GM10847 (cell line): ENCODE measurements around the gene PITX2.

Experiments
- POLR2A ChIP-seq: IDR thresholded peaks from 2 replicates; pipeline ENCODE4 v1.6.1; 2011; ENCODE audit not compliant: insufficient read length; ENCODE audit errors: extremely low read depth

Gene PITX2

GRCh38 chr4:110620322-110620690 lies 2.6 kb downstream of the PITX2 start:
- TF ChIP-seq POLR2A: no peak

- no peak for TF ChIP-seq POLR2A
Observed at GRCh38 chr4:110619463-110620247, 3.2 kb downstream of the PITX2 start.

GRCh38 chr4:110618581-110619462 lies 4.1 kb downstream of the PITX2 start:
- TF ChIP-seq POLR2A: no peak

GRCh38 chr4:110617646-110618580 lies 5.0 kb downstream of the PITX2 start:
- no peak for TF ChIP-seq POLR2A

DNA sequence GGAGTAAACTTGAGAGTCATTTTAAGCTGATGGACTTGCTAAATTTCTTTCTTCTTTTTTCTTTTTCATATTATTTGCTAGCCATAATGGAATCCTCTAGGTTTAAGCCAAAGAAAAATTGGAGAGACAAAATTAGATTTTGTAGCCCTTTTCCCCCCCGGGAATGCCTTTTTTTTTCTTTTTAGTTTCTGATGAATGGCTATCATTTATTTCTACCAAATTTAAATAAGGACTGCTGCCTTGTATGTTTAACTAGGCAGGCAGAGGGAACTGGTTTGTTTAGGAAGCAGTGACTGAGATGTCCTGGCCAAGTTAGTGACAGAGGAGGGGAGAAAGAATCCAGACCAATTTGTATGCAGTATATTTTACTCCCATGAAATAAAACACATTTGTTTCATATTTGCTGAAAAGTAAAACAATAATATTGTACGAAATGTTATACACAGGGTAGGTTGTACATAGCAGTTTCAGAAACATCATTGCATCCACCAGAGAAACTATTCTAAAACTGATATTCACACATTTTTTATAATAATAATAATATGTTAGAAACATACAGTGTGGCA lies 5.7 kb downstream of the PITX2 start:
- TF ChIP-seq POLR2A: no peak

GRCh38 chr4:110616238-110617074 lies 6.4 kb downstream of the PITX2 start:
- TF ChIP-seq POLR2A: no peak

DNA sequence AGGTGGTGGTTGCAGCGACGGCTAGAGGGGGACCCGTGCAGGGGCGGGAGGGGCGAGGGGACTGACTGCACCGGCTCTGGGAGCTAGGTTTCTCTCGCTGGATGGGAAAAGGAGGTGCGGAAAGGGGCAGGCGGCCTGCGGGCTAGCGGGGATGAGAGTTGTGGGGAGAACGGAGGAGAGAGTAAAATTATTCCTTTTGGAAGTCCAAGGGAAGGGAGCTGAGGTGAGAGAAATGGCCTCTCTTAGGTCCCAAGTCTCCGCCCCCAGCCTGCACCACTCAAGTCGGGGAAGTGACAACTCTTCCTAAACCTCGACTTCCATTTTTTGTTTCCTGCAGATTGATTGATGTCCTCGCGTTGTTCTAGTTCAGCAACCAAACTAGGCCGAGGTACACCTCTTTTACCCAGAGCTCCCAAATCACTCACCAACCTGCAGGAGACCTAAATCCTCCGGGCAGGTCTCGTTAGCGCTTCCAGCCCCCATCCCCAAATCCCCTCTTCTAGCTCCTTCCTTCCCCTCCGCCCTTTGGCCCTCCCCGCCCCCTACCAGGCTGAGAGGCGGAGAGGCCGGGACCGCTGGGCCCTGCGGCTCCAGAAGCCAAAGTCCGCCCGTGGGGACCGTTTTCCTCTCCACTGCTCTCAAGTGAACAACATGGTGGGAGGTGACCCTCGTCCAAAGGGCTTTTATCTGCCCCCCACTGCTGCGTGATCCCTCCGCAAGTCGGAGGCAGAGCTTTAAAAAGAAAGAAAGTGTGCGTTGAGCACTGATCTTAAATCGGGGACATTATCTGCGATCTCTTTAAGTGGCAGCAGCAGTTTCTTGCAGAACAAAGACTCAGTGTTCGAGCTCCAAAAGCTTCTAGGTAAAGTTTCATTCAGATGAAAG lies 7.3 kb downstream of the PITX2 start:
- TF ChIP-seq POLR2A: no peak

DNA sequence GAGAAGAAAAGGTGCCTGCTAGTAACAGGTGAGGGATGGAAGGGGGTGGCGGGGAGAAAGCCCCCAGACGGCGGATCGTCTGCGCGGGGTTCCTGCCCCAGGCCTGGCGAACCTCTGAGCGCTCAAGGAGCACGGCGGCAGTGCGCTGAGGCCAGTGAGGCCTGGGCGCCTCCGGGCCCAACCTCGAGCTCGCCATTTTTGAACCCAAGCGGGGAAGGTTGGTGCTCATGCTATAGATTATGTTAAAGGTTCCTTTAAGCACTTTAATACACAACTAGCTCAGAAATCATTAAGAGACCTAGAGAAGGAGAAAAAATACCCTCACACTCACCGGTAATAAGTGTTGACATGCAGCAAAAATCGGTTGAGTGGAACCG lies 7.9 kb downstream of the PITX2 start:
- TF ChIP-seq POLR2A: no peak

GRCh38 chr4:110614173-110614963 lies 8.5 kb downstream of the PITX2 start:
- TF ChIP-seq POLR2A: no peak

DNA sequence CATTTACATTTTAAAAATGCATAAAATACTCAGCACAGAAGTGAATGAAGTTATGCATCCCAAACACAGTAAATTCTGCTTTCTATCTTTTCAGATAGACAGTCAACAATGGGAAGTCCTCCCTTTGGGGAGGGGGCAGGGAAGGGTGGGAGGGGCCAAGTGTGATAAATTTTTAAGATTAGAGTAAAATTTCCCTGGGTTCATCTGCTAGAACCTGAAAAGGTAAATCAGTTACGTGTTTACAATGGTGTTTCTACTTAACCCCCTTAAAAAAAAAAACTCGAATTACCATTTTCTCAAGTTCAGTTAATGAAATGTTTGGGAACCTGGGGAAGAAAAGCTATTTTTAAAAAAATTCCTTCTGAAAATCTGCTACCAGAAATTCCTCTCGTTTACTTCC lies 9.1 kb downstream of the PITX2 start:
- TF ChIP-seq POLR2A: no peak

DNA sequence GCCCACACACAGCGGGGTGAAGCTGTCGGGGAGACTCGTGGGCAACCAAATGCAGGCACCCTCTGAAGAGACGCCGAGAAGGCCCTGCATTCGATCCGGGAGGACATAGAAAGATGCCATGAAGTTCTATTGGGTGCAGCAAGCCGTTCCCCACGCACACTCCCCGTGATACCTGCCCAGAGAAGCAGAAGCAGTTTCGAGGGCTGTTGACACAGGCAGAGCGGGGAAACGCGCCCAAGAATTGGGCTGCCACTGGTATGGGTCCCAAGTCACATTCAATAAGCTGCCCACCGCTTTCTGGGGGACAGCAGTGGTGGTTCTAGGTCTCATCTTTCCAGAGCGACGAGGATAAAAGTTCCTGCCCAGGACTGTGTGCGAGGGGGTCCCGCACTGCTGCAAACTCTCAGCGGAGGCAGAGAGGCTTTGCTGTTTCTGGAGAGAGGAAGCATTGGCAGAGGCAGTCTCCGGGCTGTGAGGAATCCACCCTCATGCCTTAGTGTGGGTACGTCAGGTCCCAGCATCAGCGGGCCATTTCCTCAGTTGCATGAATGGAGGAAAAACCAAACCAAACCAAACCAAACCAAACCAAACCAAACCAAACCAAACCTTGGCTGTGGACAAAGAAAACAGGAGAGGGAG lies 10.1 kb downstream of the PITX2 start:
- TF ChIP-seq POLR2A: no peak

DNA sequence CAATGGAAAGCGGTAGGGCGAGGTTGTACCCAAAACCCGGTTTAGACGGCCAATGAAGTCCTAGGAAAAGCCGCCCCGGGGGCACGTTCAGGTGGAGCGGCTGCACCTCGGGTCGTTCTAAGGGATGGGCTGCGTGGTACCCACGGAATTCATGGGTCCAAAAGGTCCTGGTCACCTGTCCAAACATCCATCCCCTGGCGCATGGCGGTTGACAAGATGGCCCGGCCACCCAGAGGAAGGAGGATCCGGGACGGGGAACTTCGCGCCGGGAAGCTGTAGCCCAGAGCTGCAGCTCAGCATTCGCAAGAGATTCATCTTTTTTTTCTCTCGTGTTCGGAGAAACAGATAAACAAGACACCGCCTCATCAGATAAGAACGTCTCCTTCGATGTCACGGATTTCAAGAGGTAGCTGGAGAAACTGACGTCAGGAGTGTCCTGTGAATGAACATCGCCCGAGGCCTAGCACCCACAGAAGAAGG lies 10.9 kb downstream of the PITX2 start:
- no peak for TF ChIP-seq POLR2A
